Measurements from ENCODE around the gene IQSEC1. TPM values are rescaled to one million over a fixed set of nuclear protein-coding genes. Genes with fewer than 3 reads are reported as not detected.

The IQSEC1 gene
- 11.2 and 14.3 TPM in 2 replicates for total RNA-seq

DNA sequence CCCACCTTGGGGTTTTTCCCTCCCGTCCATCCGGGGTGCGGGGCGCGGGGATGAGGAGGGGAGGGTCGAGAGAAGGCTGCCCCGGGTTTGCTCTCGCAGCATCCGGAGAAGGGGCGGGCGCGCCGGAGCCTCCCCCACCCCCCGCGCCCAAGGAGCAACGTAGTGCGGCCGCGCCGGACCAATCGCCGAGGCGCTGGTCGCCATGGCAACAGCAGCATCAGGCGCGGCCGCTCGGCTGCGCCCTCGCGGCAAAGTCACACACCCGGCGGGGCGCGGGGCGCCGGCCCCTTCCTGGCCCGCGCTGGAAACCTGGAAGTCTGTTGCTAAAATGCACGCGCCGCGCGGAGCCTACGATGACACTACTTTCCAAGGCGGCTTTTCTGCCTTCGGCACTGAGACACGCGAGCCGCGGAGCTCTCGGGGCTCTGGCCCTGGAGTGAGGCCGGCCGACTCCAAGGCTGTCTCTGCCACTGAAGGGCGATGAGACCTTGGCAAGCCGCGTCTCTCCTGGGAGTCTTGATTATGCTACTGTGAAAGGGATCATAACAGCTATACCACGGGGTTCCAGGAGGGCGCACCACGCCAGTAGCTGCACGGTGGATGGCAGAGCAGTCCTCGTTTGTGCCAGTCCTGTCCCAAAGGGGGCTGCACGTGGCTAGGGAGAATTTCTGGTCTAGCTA is at the start of gene IQSEC1:
TSS of gene IQSEC1 (minus strand) at position 104 of the 680 bp plus-strand sequence. CDS start 415 bp downstream, outside the sequence.

Other genes starting within 250 kb of the IQSEC1 start
- 675 and 1,004 TPM in 2 replicates for gene RPL32, start 231.9 kb downstream of the IQSEC1 start, total RNA-seq

Measured in cardiac atrium fibroblast (primary cell).